ENCODE data around the gene KSR2. TPM values are rescaled to one million over a fixed set of nuclear protein-coding genes. Genes with fewer than 3 reads are reported as not detected.

The KSR2 gene
- total RNA-seq, 4 donors from 2014 or later, result 0.32 to 7.0 (median 0.60) TPM

DNA sequence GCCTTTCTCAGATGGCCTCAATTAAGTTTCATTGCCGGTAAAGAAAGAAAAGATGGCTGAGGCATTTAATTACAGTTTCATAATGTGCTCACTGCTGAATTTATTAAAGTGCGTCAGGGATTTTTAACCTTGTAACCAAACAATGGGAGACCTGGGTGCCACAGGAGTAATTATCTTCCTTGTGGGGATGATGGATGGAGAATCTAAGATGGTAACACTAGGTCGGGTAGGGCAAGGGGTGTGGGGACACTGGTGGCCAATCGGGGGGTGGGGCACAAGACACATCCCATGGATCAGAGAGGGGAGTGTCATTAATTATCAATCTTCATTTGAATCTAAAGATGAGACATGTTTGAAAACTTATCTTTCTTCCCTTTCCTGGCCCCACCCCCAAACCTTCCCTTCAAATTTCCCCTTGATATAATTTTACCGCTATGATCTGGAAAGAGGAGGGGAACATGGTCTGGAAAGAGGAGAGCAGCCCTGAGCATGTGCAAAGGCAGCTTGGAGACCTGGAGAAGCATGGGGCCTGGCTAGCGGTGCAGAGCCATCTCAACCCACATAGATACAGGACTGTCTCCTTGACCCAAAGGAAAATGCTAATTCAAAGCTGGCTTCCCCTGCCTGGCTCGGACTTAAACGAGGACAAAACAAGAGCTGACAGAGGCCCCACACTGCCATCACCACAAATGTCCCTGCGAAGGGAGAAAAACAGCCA lies 376.0 kb downstream of the KSR2 start:
- intact Hi-C loops (cut with DNase I; ENCODE audit: low total_unique reads) (no loop called here), in situ Hi-C loops (cut with MboI; ENCODE audit: low pct_ligation_motif_present in 1 of 4, low pct_unique_long_range_greater_than_20kb in 1 of 4, low sequenced_read_pairs in 3 of 4) (loop anchor here (5.0 to 25.0 kb wide), 4 partner anchors 225 to 355 kb away; partner anchors contain the start of gene NOS1 (in 2 of the 4))
- Histone ChIP-seq H3K9me3 (peaks cover 0 to 7% of the 10 kb centered on the region in 2 donors), H3K36me3 (no peaks in the 10 kb centered on the region), H3K4me3 (no peak overlapping the region), H3K4me1 (no peaks in the 10 kb centered on the region), H3K27me3 (no peaks in the 10 kb centered on the region), H3K27ac (no peak overlapping the region)
- no peak for DNase-seq
- TF ChIP-seq EP300 (IDR thresholded peaks at IDR 0.05; ENCODE audit: low read depth), result no peak
- TF ChIP-seq POLR2AphosphoS5 (IDR thresholded peaks at IDR 0.05), result no peak
- TF ChIP-seq, protein P1, sequence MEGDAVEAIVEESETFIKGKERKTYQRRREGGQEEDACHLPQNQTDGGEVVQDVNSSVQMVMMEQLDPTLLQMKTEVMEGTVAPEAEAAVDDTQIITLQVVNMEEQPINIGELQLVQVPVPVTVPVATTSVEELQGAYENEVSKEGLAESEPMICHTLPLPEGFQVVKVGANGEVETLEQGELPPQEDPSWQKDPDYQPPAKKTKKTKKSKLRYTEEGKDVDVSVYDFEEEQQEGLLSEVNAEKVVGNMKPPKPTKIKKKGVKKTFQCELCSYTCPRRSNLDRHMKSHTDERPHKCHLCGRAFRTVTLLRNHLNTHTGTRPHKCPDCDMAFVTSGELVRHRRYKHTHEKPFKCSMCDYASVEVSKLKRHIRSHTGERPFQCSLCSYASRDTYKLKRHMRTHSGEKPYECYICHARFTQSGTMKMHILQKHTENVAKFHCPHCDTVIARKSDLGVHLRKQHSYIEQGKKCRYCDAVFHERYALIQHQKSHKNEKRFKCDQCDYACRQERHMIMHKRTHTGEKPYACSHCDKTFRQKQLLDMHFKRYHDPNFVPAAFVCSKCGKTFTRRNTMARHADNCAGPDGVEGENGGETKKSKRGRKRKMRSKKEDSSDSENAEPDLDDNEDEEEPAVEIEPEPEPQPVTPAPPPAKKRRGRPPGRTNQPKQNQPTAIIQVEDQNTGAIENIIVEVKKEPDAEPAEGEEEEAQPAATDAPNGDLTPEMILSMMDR (IDR thresholded peaks at IDR 0.05), result no peak
- TF ChIP-seq POLR2A (IDR thresholded peaks at IDR 0.05), result no peak
- 80 to 81% methylated on average over 5 to 9 of the region's 9 CpGs for WGBS, 2 donors (ENCODE audit: low coverage in 1 of 2)

DNA sequence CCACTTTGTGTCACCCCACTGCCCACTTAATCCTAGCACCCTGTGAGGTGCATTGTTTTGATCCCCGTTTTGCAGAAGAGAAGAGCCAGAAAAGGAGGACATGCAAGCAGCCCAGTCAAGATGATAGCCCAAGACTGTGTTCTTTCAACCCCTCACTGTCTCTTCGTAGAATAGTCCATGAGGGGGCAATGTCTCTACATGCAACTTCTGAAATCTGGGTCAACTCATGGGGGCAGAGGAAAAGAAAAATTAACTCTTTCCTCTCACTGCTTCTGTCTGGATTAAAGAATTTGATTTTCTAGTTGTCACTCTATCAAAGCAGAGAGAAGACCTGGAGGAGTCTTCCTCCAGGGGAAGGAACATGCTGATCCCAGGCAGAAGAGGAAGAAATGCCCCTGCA lies 377.8 kb downstream of the KSR2 start:
- in situ Hi-C loops (cut with MboI; ENCODE audit: low pct_ligation_motif_present in 1 of 4, low pct_unique_long_range_greater_than_20kb in 1 of 4, low sequenced_read_pairs in 3 of 4) (loop anchor here (5.0 to 25.0 kb wide), 4 partner anchors 224 to 354 kb away; partner anchors contain the start of gene NOS1 (in 2 of the 4)), intact Hi-C loops (cut with DNase I; ENCODE audit: low total_unique reads) (no loop called here)
- DNase-seq, result no peak
- TF ChIP-seq, protein P1 (IDR thresholded peaks at IDR 0.05), result no peak
- no peak for TF ChIP-seq POLR2A (IDR thresholded peaks at IDR 0.05)
- no peak for TF ChIP-seq EP300 (IDR thresholded peaks at IDR 0.05; ENCODE audit: low read depth)
- no peak for TF ChIP-seq POLR2AphosphoS5 (IDR thresholded peaks at IDR 0.05)
- Histone ChIP-seq H3K4me3 (no peak overlapping the region), H3K36me3 (no peaks in the 10 kb centered on the region), H3K4me1 (no peaks in the 10 kb centered on the region), H3K9me3 (peaks cover 0 to 7% of the 10 kb centered on the region in 2 donors), H3K27ac (no peak overlapping the region), H3K27me3 (peaks cover 3% of the 10 kb centered on the region)
- WGBS, 2 donors (ENCODE audit: low coverage in 1 of 2), result 25 to 80% methylated on average over 1 to 2 of the region's 2 CpGs

DNA sequence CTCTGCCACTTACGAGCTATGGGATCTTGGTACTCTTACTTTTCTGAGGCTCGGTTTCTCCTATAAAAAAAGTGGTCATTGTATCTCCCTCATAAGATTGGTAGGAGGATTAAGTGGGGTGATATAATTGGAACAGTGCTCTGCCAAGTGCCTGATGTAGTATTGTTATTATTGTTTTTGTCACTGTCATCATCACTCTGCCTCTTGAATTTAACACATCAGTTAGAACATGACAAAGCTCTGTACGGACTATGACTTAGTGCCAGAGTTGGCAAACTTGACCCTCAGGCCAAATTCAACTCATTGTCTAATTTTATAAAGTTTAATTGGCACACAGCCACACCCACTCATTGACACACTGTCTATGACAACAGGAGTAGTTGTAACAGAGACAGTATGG lies 378.4 kb downstream of the KSR2 start:
- H3K27me3 ChIP-seq, result peaks cover 3% of the 10 kb centered on the region
- H3K4me3 ChIP-seq, result no peak overlapping the region
- in situ Hi-C loops (cut with MboI; ENCODE audit: low pct_ligation_motif_present in 1 of 4, low pct_unique_long_range_greater_than_20kb in 1 of 4, low sequenced_read_pairs in 3 of 4), result loop anchor here (5.0 to 25.0 kb wide), 4 partner anchors 223 to 353 kb away; partner anchors contain the start of gene NOS1 (in 2 of the 4)
- intact Hi-C loops (cut with DNase I; ENCODE audit: low total_unique reads), result no loop called here
- no peak overlapping the region for H3K27ac ChIP-seq
- no peaks in the 10 kb centered on the region for H3K36me3 ChIP-seq
- TF ChIP-seq, protein P1 (IDR thresholded peaks at IDR 0.05), result no peak
- TF ChIP-seq POLR2AphosphoS5 (IDR thresholded peaks at IDR 0.05), result no peak
- no peak for TF ChIP-seq POLR2A (IDR thresholded peaks at IDR 0.05)
- TF ChIP-seq EP300 (IDR thresholded peaks at IDR 0.05; ENCODE audit: low read depth), result no peak
- whole genome bisulfite sequencing, 2 donors (ENCODE audit: low coverage in 1 of 2), result 83 to 86% methylated on average over 2 to 3 of the region's 3 CpGs
- peaks cover 0 to 7% of the 10 kb centered on the region in 2 donors for H3K9me3 ChIP-seq
- H3K4me1 ChIP-seq, result no peaks in the 10 kb centered on the region
- DNase-seq, result no peak

DNA sequence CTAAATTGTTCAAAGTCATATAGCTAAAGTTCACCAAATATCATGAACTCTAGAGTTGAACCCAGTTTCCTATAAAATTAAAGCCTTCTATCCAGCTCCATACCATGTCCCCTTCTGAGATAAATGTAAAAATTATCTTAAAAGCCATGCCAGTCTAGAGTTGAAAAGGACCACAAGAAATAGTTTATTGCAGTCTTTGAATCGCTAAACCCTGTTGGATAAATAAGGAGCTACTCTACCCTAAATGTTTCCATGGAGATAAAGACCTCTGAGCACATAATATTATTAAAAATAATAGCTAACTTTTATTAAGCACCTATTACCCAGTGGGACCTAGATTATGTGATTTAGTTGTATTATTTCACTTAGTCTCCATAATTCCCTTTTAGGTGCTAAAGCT lies 379.8 kb downstream of the KSR2 start:
- H3K9me3 ChIP-seq, result peaks cover 0 to 7% of the 10 kb centered on the region in 2 donors
- H3K4me1 ChIP-seq, result no peaks in the 10 kb centered on the region
- no peak for DNase-seq
- no peak overlapping the region for H3K27ac ChIP-seq
- 86 to 95% methylated on average over 1 of the region's 1 CpG for WGBS, 2 donors (ENCODE audit: low coverage in 1 of 2)
- TF ChIP-seq POLR2A (IDR thresholded peaks at IDR 0.05) (no peak), POLR2AphosphoS5 (IDR thresholded peaks at IDR 0.05) (no peak), EP300 (IDR thresholded peaks at IDR 0.05; ENCODE audit: low read depth) (no peak)
- TF ChIP-seq, protein P1 (IDR thresholded peaks at IDR 0.05), result no peak
- H3K4me3 ChIP-seq, result no peak overlapping the region
- in situ Hi-C loops (cut with MboI; ENCODE audit: low pct_ligation_motif_present in 1 of 4, low pct_unique_long_range_greater_than_20kb in 1 of 4, low sequenced_read_pairs in 3 of 4), result loop anchor here in 2 of 4 donors (5.0 to 25.0 kb wide), 3 partner anchors 222 to 352 kb away; no protein-coding TSS in a partner anchor
- H3K27me3 ChIP-seq, result peaks cover 3% of the 10 kb centered on the region
- H3K36me3 ChIP-seq, result no peaks in the 10 kb centered on the region
- intact Hi-C loops (cut with DNase I; ENCODE audit: low total_unique reads), result loop anchor here (5.0 kb wide), 1 partner anchor 222 kb away; no protein-coding TSS in a partner anchor
